ENCODE measurements around the gene PIEZO2.

PIEZO2 gene

GRCh38 chr18:11024928-11025669 lies 124.3 kb downstream of the PIEZO2 start:
- H3K27ac ChIP-seq = no peak overlapping the region
- no peak for TF ChIP-seq CTCF (IDR thresholded peaks at IDR 0.05)
- TF ChIP-seq ZFX (IDR thresholded peaks at IDR 0.05; ENCODE audit: borderline replicate concordance) = no peak

GRCh38 chr18:11021477-11021876 lies 127.9 kb downstream of the PIEZO2 start:
- TF ChIP-seq ZFX (IDR thresholded peaks at IDR 0.05; ENCODE audit: borderline replicate concordance) (no peak), CTCF (IDR thresholded peaks at IDR 0.05) (no peak)
- H3K27ac ChIP-seq = no peak overlapping the region

GRCh38 chr18:11020877-11021414 lies 128.4 kb downstream of the PIEZO2 start:
- TF ChIP-seq CTCF (IDR thresholded peaks at IDR 0.05) = no peak
- TF ChIP-seq ZFX (IDR thresholded peaks at IDR 0.05; ENCODE audit: borderline replicate concordance) = no peak
- H3K27ac ChIP-seq = no peak overlapping the region

GRCh38 chr18:11020161-11020853 lies 129.1 kb downstream of the PIEZO2 start:
- H3K27ac ChIP-seq = no peak overlapping the region
- TF ChIP-seq CTCF (IDR thresholded peaks at IDR 0.05) (no peak), ZFX (IDR thresholded peaks at IDR 0.05; ENCODE audit: borderline replicate concordance) (no peak)

GRCh38 chr18:11019295-11020105 lies 129.9 kb downstream of the PIEZO2 start:
- TF ChIP-seq CTCF (IDR thresholded peaks at IDR 0.05) (no peak), ZFX (IDR thresholded peaks at IDR 0.05; ENCODE audit: borderline replicate concordance) (no peak)
- no peak overlapping the region for H3K27ac ChIP-seq

- TF ChIP-seq CTCF (IDR thresholded peaks at IDR 0.05) (no peak), ZFX (IDR thresholded peaks at IDR 0.05; ENCODE audit: borderline replicate concordance) (no peak)
- no peak overlapping the region for H3K27ac ChIP-seq
These were observed 139.5 kb downstream of the PIEZO2 start for GRCh38 chr18:11009869-11010268.
